OCI-LY7 (cell line): Measurements from ENCODE around the gene FBLN2. TPM values are rescaled to one million over a fixed set of nuclear protein-coding genes. Genes with fewer than 3 reads are reported as not detected.

Source experiments
- BruUV-seq: library from RNA; stranded (reverse); fragments of 400-500 nt; replicated peaks from 2 replicates; lab custom pipeline; 2021; lab: Mats Ljungman, UMichigan
- CTCF ChIA-PET: fragments of 300-600 bp; sonication (Branson Sonifier 250); formaldehyde crosslinking; loops from one replicate; lab custom pipeline; 2022; ENCODE audit warnings: antibody characterized with exemption; ENCODE audit not compliant: unreplicated experiment; lab: Charles Lee
- POLR2A ChIA-PET: fragments of 300-600 bp; sonication (Branson Sonifier 250); formaldehyde crosslinking; loops from one replicate; lab custom pipeline; 2022; ENCODE audit warnings: antibody characterized with exemption; lab: Charles Lee
- DNase-seq: peaks from one replicate; pipeline ENCODE4 v3.0.0-alpha.2; 2015; ENCODE audit warnings: low spot score
- H2AFZ ChIP-seq: fragments of 200-600 bp; sonication (generic), shearing (Covaris generic); 2 replicates; pipeline ENCODE4 v1.6.1; 2014; ENCODE audit warnings: mild to moderate bottlenecking, antibody characterized with exemption, low read length, moderate library complexity
- H3K27ac ChIP-seq: fragments of 200-600 bp; sonication (generic); 2 replicates; pipeline ENCODE4 v1.5.1; 2014; ENCODE audit warnings: mixed run types, low read depth, mild to moderate bottlenecking, moderate library complexity, low read length, inconsistent platforms; ENCODE audit not compliant: poor library complexity, severe bottlenecking
- H3K36me3 ChIP-seq: fragments of 200-600 bp; sonication (generic); 2 replicates; pipeline ENCODE4 v1.6.1; 2014; ENCODE audit warnings: mild to moderate bottlenecking, antibody characterized with exemption, low read length, moderate library complexity, mixed read lengths; ENCODE audit not compliant: insufficient read depth
- H3K4me1 ChIP-seq: fragments of 200-600 bp; sonication (generic); 2 replicates; pipeline ENCODE4 v1.5.1; 2014; ENCODE audit warnings: mild to moderate bottlenecking, low read length; ENCODE audit not compliant: insufficient read depth, poor library complexity, severe bottlenecking
- H3K4me2 ChIP-seq: fragments of 200-600 bp; sonication (generic); 2 replicates; pipeline ENCODE4 v1.6.1; 2014; ENCODE audit warnings: mild to moderate bottlenecking, low read length
- H3K4me3 ChIP-seq: fragments of 200-600 bp; sonication (generic); 2 replicates; pipeline ENCODE4 v1.5.1; 2014; ENCODE audit warnings: mild to moderate bottlenecking, low read depth, low read length; ENCODE audit not compliant: poor library complexity, severe bottlenecking
- H3K79me2 ChIP-seq: fragments of 200-600 bp; sonication (generic); 2 replicates; pipeline ENCODE4 v1.6.1; 2016; ENCODE audit warnings: low read depth, mild to moderate bottlenecking, low read length, moderate library complexity, mixed read lengths; ENCODE audit not compliant: insufficient read depth
- H3K9me2 ChIP-seq: fragments of 200-600 bp; sonication (generic); 2 replicates; pipeline ENCODE4 v1.6.1; 2016; ENCODE audit warnings: mild to moderate bottlenecking, low read length, mixed read lengths; ENCODE audit not compliant: insufficient read depth
- H3K9me3 ChIP-seq: fragments of 200-600 bp; sonication (generic); 2 replicates; pipeline ENCODE4 v1.6.1; 2014; ENCODE audit warnings: mild to moderate bottlenecking, mixed run types, low read length, mixed read lengths
- H4K20me1 ChIP-seq: fragments of 200-600 bp; sonication (generic); 2 replicates; pipeline ENCODE4 v1.6.1; 2014; ENCODE audit warnings: mild to moderate bottlenecking, antibody characterized with exemption, low read length, moderate library complexity, mixed read lengths; ENCODE audit not compliant: insufficient read depth
- CTCF ChIP-seq: fragments of 200-600 bp; sonication (generic); conservative IDR thresholded peaks from 2 replicates; pipeline ENCODE4 v1.5.1; 2014; ENCODE audit warnings: mild to moderate bottlenecking, antibody characterized with exemption, low read length, moderate library complexity, mixed read lengths
- EZH2phosphoT487 ChIP-seq: fragments of 200-600 bp; sonication (generic); IDR thresholded peaks from 2 replicates; pipeline ENCODE4 v1.6.1; 2018; ENCODE audit warnings: low read depth, borderline replicate concordance, mild to moderate bottlenecking, mixed run types, antibody characterized with exemption, low read length, moderate library complexity, mixed read lengths
- intact Hi-C: fragments of 100-400 bp; cut with micrococcal nuclease; formaldehyde crosslinking; loops from one replicate; pipeline ENCODE4 v1.10.0; 2022; ENCODE audit not compliant: unreplicated experiment
- total RNA-seq, 2 experiments: library from RNA; depleted of rRNA in 1 of 2; stranded (reverse); fragments of >200 nt in 1 of 2; shearing (Covaris generic) in 1 of 2; gene quantifications; 2 replicates each; pipeline ENCODE4 v1.2.3, GENCODE V29; 2014 to 2022

The FBLN2 gene
- total RNA-seq, 2 experiments from 2014 or later, result not detected

GRCh38 chr3:13507570-13508339 is 41.2 kb upstream of the FBLN2 start:
- Histone ChIP-seq H4K20me1 (no peaks in the 10 kb centered on the region), H2AFZ (no peak overlapping the region), H3K36me3 (no peaks in the 10 kb centered on the region), H3K79me2 (no peaks in the 10 kb centered on the region), H3K27ac (no peak overlapping the region), H3K4me1 (no peaks in the 10 kb centered on the region), H3K4me2 (no peak overlapping the region), H3K4me3 (no peak overlapping the region), H3K9me2 (no peaks in the 10 kb centered on the region), H3K9me3 (no peaks in the 10 kb centered on the region)
- BruUV-seq, result no TSS peak
- no peak for DNase-seq
- CTCF ChIA-PET, result no interaction called here
- POLR2A ChIA-PET, result no interaction called here
- TF ChIP-seq CTCF, result no peak
- TF ChIP-seq EZH2phosphoT487, result no peak
- intact Hi-C loops, result no loop called here

- BruUV-seq, result no TSS peak
- H3K9me3 ChIP-seq, result no peaks in the 10 kb centered on the region
- no peak overlapping the region for H3K4me3 ChIP-seq
- DNase-seq, result no peak
- intact Hi-C loops, result no loop called here
- H3K9me2 ChIP-seq, result no peaks in the 10 kb centered on the region
- no peak overlapping the region for H3K27ac ChIP-seq
- H3K36me3 ChIP-seq, result no peaks in the 10 kb centered on the region
- H3K4me2 ChIP-seq, result no peak overlapping the region
- no peaks in the 10 kb centered on the region for H3K79me2 ChIP-seq
- no peaks in the 10 kb centered on the region for H4K20me1 ChIP-seq
- no peaks in the 10 kb centered on the region for H3K4me1 ChIP-seq
- H2AFZ ChIP-seq, result no peak overlapping the region
- CTCF ChIA-PET, result no interaction called here
- POLR2A ChIA-PET, result no interaction called here
- TF ChIP-seq EZH2phosphoT487 (no peak), CTCF (no peak)
These were observed 40.4 kb upstream of the FBLN2 start for GRCh38 chr3:13508496-13508895.

- H3K9me2 ChIP-seq, result no peaks in the 10 kb centered on the region
- no peak overlapping the region for H3K27ac ChIP-seq
- intact Hi-C loops, result no loop called here
- CTCF ChIA-PET, result no interaction called here
- H3K36me3 ChIP-seq, result no peaks in the 10 kb centered on the region
- POLR2A ChIA-PET, result interaction anchor here (0.6 kb wide), 1 partner anchor 970 kb away, joined by 3 read pairs; no protein-coding TSS in a partner anchor
- no peaks in the 10 kb centered on the region for H3K4me1 ChIP-seq
- H4K20me1 ChIP-seq, result no peaks in the 10 kb centered on the region
- no peak overlapping the region for H3K4me2 ChIP-seq
- TF ChIP-seq CTCF (no peak), EZH2phosphoT487 (no peak)
- H3K79me2 ChIP-seq, result no peaks in the 10 kb centered on the region
- H3K4me3 ChIP-seq, result no peak overlapping the region
- H2AFZ ChIP-seq, result no peak overlapping the region
- no TSS peak for BruUV-seq
- no peak for DNase-seq
- H3K9me3 ChIP-seq, result no peaks in the 10 kb centered on the region
These were observed 39.7 kb upstream of the FBLN2 start for GRCh38 chr3:13509059-13509815.
